HEK293T (cell line): ENCODE data around the gene RBM38.

Experiments
- HDGF ChIP-seq: fragments of 450-650 bp; IDR thresholded peaks from 2 replicates; pipeline ENCODE4 v1.6.1; 2017; ENCODE audit warnings: antibody characterized with exemption, borderline replicate concordance
- SP1 ChIP-seq: fragments of 450-650 bp; IDR thresholded peaks from 2 replicates; pipeline ENCODE4 v1.6.1; 2017

DNA sequence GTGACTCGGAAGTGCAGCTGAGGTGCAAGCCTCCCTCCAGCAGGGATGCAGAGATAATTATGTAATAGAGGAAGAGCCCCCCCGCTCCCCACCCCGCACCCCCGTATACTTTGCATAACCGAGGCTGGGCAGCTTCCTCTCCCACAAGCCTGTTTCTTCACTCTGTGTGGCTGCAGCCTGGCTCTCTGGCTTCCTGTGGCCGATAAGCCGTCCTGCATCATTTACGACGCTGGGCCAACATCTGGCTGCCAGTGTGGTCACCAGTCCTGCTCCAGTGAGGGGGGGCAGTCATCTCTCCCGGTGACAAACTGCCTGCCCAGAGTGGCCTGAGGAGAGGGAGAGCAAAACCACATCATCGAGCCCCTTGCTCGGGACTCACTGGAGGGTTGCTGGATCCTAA, 59.2 kb downstream of the RBM38 start:
- TF ChIP-seq SP1, result no peak
- TF ChIP-seq HDGF, result no peak
